Measurements from ENCODE around the gene AMOTL1. TPM values are rescaled to one million over a fixed set of nuclear protein-coding genes. Genes with fewer than 3 reads are reported as not detected.

The AMOTL1 gene
- total and polyA plus RNA-seq, 4 donors = 7.4 to 68.5 (median 27.3) TPM

DNA sequence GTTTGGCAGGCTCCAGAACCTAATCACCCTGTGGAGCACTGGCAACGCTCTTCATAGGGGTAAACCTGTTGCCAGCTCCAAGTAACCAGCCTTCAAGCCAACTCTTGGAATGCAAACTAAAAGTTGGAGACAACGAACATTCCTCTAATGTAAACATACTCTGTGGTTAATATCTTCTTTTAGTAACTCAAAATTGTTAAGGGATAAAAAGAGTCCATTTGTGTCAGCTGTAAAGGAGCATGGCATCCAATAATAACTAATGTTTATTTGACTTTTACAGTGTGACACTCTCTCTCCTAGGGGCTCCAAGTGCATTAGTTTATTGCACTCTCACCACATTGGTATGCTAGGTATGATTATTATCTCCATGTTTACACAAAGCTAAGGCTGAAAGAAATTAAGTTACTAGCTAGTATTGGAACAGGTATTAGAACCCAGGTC lies 31.0 kb upstream of the AMOTL1 start:
- 41 to 76% methylated on average over 2 of the region's 2 CpGs for WGBS, 2 donors
- Histone ChIP-seq H3K4me1 (ENCODE audit: control insufficient read depth in 5 of 5, insufficient read depth in 5 of 5, low read length in 5 of 5) (peaks cover 0 to 14% (median 4%) of the 10 kb centered on the region in 5 donors), H3K27ac (ENCODE audit: low read depth in 1 of 2, low read length in 1 of 2) (no peak overlapping the region), H3K36me3 (ENCODE audit: control insufficient read depth in 4 of 4, insufficient read depth in 4 of 4, low read length in 4 of 4) (no peaks in the 10 kb centered on the region), H3K9me3 (ENCODE audit: control insufficient read depth in 4 of 4, insufficient read depth in 3 of 4, low read length in 3 of 4) (no peaks in the 10 kb centered on the region), H3K27me3 (ENCODE audit: control insufficient read depth in 3 of 3, insufficient read depth in 3 of 3, low read length in 2 of 3) (no peaks in the 10 kb centered on the region), H3K9ac (ENCODE audit: insufficient read depth in 1 of 2, low read length in 2 of 2) (no peak overlapping the region), H3K4me3 (no peak overlapping the region)
- no peak for ATAC-seq (ENCODE audit: insufficient read depth, low FRiP score)
- no peak for DNase-seq
- TF ChIP-seq, protein P1, sequence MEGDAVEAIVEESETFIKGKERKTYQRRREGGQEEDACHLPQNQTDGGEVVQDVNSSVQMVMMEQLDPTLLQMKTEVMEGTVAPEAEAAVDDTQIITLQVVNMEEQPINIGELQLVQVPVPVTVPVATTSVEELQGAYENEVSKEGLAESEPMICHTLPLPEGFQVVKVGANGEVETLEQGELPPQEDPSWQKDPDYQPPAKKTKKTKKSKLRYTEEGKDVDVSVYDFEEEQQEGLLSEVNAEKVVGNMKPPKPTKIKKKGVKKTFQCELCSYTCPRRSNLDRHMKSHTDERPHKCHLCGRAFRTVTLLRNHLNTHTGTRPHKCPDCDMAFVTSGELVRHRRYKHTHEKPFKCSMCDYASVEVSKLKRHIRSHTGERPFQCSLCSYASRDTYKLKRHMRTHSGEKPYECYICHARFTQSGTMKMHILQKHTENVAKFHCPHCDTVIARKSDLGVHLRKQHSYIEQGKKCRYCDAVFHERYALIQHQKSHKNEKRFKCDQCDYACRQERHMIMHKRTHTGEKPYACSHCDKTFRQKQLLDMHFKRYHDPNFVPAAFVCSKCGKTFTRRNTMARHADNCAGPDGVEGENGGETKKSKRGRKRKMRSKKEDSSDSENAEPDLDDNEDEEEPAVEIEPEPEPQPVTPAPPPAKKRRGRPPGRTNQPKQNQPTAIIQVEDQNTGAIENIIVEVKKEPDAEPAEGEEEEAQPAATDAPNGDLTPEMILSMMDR (IDR thresholded peaks at IDR 0.05; ENCODE audit: control extremely low read depth, extremely low read depth) = no peak

DNA sequence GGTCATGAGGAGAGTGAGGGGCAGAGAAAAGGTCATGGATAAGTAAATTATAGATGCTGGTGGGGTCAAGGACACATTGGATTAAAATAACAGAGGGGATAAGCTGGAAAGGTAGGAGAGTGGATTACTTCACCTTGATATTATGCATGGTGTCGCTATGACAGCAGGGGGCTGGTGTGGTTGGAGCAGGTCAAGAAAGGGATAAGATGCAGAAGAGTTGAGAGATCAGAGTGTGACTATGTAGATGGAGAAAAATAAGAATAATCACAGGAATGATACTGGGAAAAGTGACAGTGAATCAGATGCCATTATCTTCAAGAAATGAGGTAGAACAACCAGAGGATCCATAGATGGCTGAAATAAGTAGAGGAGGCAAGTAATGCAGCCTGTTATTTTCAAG lies 29.4 kb upstream of the AMOTL1 start:
- 100% methylated on average over 1 of the region's 1 CpG for WGBS, 2 donors
- H3K4me1 ChIP-seq (ENCODE audit: control insufficient read depth in 5 of 5, insufficient read depth in 5 of 5, low read length in 5 of 5) = peaks cover 0 to 14% (median 2%) of the 10 kb centered on the region in 5 donors
- no peaks in the 10 kb centered on the region for H3K36me3 ChIP-seq (ENCODE audit: control insufficient read depth in 4 of 4, insufficient read depth in 4 of 4, low read length in 4 of 4)
- no peak overlapping the region for H3K27ac ChIP-seq (ENCODE audit: low read depth in 1 of 2, low read length in 1 of 2)
- TF ChIP-seq, protein P1 (IDR thresholded peaks at IDR 0.05; ENCODE audit: control extremely low read depth, extremely low read depth) = no peak
- ATAC-seq (ENCODE audit: insufficient read depth, low FRiP score) (no peak), DNase-seq (no peak)
- H3K27me3 ChIP-seq (ENCODE audit: control insufficient read depth in 3 of 3, insufficient read depth in 3 of 3, low read length in 2 of 3) = no peaks in the 10 kb centered on the region
- no peak overlapping the region for H3K4me3 ChIP-seq
- H3K9me3 ChIP-seq (ENCODE audit: control insufficient read depth in 4 of 4, insufficient read depth in 3 of 4, low read length in 3 of 4) = no peaks in the 10 kb centered on the region
- H3K9ac ChIP-seq (ENCODE audit: insufficient read depth in 1 of 2, low read length in 2 of 2) = no peak overlapping the region

DNA sequence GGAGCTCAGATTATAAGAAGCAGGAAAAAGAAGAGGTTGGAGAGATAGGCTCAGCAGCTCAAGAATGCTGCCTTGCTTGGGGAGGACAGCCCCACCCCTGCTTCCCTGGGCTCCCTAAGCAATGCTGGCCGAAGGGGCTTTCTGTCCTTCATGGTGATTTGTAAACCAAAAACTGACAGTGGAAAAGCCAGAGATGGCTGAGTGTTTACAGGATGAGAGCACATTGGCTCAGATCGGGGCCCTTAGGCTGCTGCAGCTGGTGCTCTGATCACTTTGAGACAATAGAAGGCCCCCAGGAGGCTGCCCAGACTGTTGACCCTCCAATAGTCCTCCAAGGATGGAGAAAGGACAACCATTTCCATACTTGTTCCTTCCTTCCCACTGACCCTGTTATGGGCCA lies 28.8 kb upstream of the AMOTL1 start:
- H3K27ac ChIP-seq (ENCODE audit: low read depth in 1 of 2, low read length in 1 of 2) = no peak overlapping the region

More for the DNA sequence above, 28.8 kb upstream of the AMOTL1 start:
- WGBS, 2 donors = 70 to 75% methylated on average over 2 of the region's 2 CpGs
- TF ChIP-seq, protein P1 (IDR thresholded peaks at IDR 0.05; ENCODE audit: control extremely low read depth, extremely low read depth) = no peak
- H3K27me3 ChIP-seq (ENCODE audit: control insufficient read depth in 3 of 3, insufficient read depth in 3 of 3, low read length in 2 of 3) = no peaks in the 10 kb centered on the region
- no peak overlapping the region for H3K9ac ChIP-seq (ENCODE audit: insufficient read depth in 1 of 2, low read length in 2 of 2)
- H3K9me3 ChIP-seq (ENCODE audit: control insufficient read depth in 4 of 4, insufficient read depth in 3 of 4, low read length in 3 of 4) = no peaks in the 10 kb centered on the region
- peaks cover 0 to 14% (median 2%) of the 10 kb centered on the region in 5 donors for H3K4me1 ChIP-seq (ENCODE audit: control insufficient read depth in 5 of 5, insufficient read depth in 5 of 5, low read length in 5 of 5)
- H3K4me3 ChIP-seq = no peak overlapping the region
- H3K36me3 ChIP-seq (ENCODE audit: control insufficient read depth in 4 of 4, insufficient read depth in 4 of 4, low read length in 4 of 4) = no peaks in the 10 kb centered on the region
- ATAC-seq (ENCODE audit: insufficient read depth, low FRiP score) = no peak
- DNase-seq = no peak
